Prostate gland (tissue), 2 donors: ENCODE data around the gene DLL4.

ENCODE experiments used
- CTCF ChIP-seq, 4 experiments: fragments of 200-600 bp in 2 of 4; fragments of 450-650 bp in 2 of 4; sonication (generic) in 2 of 4; IDR thresholded peaks; 1 replicate in 3 of 4; 2 replicates in 1 of 4; pipeline ENCODE4 v1.5.1; 2016 to 2019; ENCODE audit warnings: antibody characterized with exemption in 4 of 4, mild to moderate bottlenecking in 2 of 4, moderate library complexity in 2 of 4
- POLR2A ChIP-seq: fragments of 450-650 bp; IDR thresholded peaks from one replicate; pipeline ENCODE4 v1.6.1; 2016; ENCODE audit warnings: antibody characterized with exemption, mild to moderate bottlenecking

- TF ChIP-seq CTCF (IDR thresholded peaks at IDR 0.05), result no peak
- no peak for TF ChIP-seq POLR2A
Measured at GRCh38 chr15:40881351-40881750, 47.8 kb upstream of the DLL4 start.
